B cell (primary cell): ENCODE results near the gene ZNF672.

ENCODE experiments used
- EZH2 ChIP-seq: IDR thresholded peaks from 2 replicates; pipeline ENCODE4 v1.6.1; 2012; ENCODE audit warnings: borderline replicate concordance, low read depth, mild to moderate bottlenecking, moderate library complexity, low read length; ENCODE audit not compliant: insufficient read depth, poor library complexity, severe bottlenecking
- TF ChIP-seq, protein P1 (sequence below): fragments of 200-600 bp; IDR thresholded peaks from one replicate; pipeline ENCODE4 v1.8.0; 2022; ENCODE audit warnings: antibody characterized with exemption, mild to moderate bottlenecking

DNA sequence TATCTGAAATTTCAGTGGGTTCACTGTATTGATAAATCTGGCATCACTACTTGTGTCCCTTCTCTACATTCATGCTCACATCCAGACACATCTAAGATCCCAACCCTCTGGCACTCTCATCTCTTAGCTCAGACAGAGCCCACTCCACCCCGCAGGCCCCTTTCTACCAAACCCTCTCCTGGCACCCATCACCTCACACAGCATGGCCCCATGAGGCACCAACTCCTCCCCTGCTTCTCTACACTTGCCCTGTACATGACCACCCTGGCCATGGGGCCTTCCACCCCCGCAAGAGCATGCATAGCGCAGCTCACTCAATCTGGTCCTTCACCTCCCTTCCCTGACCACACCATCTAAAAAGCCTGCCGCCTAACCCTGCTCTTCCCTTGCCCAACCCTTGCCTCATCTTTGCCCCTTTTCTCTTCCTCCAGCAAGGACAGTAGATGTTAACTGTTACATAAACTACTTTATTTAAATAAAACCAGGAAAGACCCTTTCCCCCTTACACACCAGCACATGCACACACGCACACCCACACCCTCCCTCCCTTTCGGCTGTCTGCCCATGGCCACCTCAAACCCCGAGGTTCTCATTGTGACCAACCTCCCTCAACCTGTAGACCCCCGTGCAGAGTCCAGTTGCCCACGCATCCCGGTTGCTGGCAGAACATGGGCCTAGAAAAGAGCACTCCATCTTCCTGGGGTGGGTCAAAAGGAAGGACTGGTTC lies 27.9 kb upstream of the ZNF672 start:
- TF ChIP-seq, protein P1, sequence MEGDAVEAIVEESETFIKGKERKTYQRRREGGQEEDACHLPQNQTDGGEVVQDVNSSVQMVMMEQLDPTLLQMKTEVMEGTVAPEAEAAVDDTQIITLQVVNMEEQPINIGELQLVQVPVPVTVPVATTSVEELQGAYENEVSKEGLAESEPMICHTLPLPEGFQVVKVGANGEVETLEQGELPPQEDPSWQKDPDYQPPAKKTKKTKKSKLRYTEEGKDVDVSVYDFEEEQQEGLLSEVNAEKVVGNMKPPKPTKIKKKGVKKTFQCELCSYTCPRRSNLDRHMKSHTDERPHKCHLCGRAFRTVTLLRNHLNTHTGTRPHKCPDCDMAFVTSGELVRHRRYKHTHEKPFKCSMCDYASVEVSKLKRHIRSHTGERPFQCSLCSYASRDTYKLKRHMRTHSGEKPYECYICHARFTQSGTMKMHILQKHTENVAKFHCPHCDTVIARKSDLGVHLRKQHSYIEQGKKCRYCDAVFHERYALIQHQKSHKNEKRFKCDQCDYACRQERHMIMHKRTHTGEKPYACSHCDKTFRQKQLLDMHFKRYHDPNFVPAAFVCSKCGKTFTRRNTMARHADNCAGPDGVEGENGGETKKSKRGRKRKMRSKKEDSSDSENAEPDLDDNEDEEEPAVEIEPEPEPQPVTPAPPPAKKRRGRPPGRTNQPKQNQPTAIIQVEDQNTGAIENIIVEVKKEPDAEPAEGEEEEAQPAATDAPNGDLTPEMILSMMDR: no peak
- no peak for TF ChIP-seq EZH2
